Activated CD4-positive, CD25-positive, alpha-beta regulatory T cell treated with anti-CD3 and anti-CD28 coated beads, Interleukin-2, amount 50 U/mL, for 16 hours (primary cell): ENCODE data around the gene BCR.
A peak's percentile ranks its signal among the peaks of the same experiment; 100 is the strongest.

Experiments
- DNase-seq: peaks from one replicate; pipeline ENCODE4 v3.0.0-alpha.2; 2020; ENCODE audit warnings: low read depth, low spot score

The BCR gene

GRCh38 chr22:23231471-23232093 lies 51.3 kb downstream of the BCR start:
- DNase-seq: no peak

- DNase-seq: no peak
Observed at GRCh38 chr22:23232094-23232905, 52.0 kb downstream of the BCR start.

GRCh38 chr22:23233084-23233531 lies 52.8 kb downstream of the BCR start:
- DNase-seq: no peak

GRCh38 chr22:23233752-23234408 lies 53.6 kb downstream of the BCR start:
- DNase-seq: no peak

DNA sequence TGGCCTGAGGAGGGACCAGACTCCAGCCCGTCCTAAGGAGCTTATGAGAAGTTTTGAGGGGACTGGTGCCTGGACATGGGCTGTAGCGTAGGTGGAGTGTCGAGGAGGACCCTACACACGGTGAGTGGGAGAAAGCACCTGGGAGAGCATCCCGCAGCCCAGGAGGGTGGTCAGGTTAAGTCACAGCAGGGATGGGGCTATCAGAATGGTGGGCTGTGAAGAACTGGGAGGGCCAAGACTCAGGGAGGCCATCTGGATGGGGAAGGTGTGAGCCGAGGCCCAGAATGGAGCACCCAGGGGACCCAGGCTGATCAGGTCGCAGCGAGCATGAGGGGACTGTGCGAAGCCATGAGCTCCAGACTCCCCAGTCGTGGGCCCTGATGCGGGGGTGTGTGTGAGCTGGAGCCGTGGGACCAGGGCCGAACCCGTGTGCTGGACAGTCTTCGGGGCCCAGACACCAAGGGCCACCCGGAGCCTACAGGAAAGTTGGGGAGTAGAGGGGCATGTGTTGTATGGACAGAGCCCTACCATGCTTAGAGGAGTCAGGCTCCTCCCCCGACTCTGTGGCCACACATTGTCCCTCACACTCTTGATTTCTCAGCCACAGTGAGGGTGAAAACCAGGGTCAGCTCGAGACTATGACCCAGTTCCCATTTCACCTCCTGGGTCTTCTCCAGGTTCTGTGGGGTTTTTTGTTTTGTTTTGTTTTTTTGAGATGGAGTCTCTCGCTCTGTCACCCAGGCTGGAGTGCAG lies 54.3 kb downstream of the BCR start:
- DNase-seq: no peak

- no peak for DNase-seq
Observed at GRCh38 chr22:23235425-23235824, 55.1 kb downstream of the BCR start.

DNA sequence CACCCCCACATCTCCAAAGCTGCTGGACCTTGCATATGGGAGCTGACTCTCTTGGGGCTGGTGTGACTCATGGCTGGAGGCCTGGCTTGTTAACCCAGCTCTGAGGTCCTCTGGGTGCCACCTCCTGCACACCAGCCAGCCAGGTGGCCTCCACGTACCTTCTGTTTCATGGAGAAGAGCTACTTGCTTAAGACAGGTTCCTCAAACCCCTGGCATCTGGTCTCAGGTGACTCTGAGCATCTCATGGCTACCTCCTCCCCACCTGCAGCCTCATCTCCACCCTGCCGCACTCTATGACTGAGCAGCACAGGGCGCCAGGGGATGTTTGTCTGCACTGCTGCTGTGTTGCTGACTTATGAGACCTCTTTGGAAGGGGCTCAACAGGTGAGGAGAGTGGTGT lies 55.7 kb downstream of the BCR start:
- no peak for DNase-seq

DNA sequence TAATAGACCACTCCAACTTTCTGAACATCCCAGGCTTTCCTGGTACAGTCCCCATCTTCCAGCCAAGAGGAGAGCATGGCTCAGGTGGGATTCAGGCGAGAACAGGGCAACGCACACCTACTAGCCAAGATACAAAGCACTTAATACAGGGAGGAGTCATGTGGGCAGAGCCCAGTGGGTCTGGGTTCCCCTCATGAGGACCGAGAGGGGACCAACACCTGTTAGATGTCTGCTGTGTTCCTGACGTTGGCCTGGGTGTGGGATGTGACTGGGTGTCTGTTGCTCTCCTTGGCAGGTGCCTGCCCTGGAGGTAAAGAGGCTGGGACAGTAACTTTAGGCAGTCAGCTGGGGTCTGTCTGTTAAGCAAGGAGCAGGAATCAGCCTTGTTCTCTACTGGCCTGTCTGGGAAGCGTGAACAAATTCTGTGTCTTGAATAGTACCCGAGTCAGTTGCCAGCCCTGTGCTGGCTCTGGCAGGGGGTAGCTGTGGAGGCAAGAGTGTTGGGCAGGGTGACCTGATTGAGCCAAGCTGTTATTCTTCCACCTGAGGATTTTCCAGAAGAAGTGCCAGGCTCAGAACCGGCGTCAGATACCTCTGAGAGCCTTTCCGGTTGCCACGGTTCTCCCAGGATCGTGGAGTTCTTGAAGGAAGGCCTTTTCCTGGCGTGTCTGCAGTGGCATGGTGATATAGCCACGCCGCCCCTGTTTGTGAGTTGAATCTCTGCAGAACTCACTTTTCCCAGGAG lies 56.3 kb downstream of the BCR start:
- DNase-seq: no peak

DNA sequence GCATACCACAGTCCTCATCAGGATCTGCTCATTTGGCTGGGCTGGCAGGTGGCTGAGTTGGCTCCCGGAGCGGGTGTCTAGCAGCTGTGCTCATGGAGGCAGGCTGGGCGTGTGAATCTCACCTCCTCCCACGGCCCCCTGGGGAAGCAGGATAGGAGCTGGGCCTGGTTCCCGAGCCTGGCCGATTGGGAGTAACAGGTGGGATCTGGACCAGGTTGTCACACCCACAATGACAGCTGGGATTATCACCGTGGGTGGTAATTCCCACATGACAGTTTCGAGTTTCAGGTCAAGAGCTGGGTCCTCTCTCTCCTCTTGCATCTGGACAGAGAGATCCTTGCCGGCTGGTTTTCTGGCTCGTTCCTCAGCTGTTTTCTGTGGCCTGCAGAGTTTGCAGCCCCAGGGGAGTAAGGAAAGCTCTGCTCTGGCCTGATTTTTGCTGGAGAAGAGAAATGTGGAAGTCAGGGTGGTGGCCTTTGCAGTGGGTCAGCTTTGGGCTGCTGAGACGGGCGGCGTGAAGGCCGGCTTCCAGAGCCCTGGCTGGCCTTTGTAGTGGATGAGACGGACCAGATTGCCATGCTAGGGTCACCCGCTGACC lies 57.0 kb downstream of the BCR start:
- no peak for DNase-seq

DNA sequence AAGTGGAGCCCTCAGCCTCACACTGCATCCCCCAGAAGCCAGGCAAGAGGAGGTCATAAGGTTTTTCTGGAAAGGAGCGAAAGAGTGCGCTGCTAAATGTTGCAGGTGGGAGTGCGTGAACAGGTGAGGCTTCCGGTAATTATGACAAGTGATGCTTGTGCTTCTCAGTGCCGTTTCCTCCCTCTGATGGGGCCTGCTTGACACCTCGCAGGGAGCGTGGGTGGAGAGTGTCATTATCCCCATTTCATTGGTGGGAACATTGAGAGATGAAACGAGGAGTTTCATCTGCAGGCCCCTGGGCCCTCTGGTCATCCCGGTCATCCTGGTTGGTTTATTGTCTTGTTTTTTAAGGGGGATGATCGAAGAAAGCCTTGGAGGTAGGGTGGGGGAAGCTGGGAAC lies 57.5 kb downstream of the BCR start:
- DNase-seq: no peak

DNA sequence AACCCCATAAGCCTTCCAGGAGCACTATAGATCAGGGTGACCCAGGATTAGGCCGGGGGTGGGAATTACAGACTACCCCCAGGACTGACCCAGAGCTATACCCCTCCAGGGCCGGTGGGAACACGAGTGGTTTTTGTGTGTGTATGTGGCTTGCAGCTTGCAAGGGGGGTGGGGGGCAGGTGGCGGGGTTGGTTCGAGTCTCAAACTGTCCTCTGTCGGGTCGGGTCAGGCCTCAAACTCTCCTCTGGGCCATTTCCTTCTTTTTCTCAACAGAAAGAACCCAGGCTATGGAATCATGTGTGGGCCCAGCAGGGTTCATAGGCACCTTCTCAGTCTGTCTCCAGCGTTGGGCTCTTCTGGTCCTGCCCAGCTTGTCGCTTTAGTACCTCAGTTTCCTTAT lies 58.4 kb downstream of the BCR start:
- no peak for DNase-seq

DNA sequence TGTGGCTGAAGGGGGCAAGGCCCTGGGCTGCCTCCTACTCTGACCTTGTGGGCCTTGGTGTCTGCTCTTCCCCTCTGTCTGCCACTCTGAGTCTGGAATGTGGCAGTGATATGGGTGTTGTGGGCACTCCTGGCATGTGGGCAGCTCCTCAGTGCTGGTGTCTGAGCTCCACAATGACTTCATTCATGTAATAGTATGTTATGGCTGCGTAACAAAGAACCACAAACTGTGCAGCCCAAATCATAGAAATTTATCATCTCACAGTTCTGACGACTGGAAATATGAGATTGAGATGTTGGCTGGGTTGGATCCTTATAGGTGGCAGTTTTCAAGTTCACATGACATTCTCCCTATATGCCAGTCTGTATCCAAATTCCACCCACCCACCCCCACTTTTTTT lies 59.1 kb downstream of the BCR start:
- no peak for DNase-seq

GRCh38 chr22:23240639-23241389 lies 60.5 kb downstream of the BCR start:
- no peak for DNase-seq

DNA sequence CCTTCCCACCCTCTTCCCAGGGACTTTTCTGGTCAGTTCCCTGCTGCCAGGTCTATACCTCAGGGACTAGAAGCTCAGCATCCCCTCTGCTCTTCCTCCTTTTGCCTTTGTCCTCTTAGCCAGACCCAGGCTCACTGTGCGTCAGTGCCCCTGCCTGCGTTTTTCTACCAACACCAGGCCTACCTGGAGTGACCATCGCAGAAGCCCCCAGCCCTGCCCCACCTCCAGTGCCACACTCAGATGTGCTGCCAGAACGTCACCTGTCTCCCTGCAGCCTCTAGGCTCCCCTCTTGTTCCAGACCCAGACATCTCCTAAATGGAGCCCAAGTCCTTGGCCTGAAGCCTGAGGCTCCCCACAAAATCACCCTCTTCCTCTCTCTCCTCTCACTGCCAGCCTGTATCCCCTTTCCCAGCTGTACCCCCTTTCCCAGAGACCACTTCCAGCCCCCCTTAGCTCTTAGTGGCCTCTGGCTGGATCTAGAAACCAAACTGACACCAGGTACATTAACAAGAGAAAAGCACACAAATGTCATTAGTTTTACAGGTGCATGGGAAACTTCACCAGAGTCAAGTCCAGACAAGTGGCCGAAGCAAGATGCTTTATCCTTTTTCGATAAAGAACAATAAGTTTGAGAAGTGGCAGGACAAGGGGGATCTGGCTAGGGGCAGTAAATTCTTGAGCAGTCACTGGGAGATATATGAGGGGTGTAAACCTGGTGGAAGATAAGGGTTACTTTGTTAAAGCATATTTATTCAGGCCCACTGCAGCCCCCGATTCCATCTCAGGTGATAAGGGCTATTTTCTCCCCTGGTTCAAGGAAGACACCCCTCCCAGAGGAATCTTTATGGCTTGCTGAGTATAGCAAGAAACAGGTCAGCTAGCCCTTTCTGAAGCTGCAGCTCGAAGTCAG lies 61.5 kb downstream of the BCR start:
- DNase-seq: no peak

- DNase-seq: no peak
Observed at GRCh38 chr22:23242473-23243001, 62.2 kb downstream of the BCR start.

DNA sequence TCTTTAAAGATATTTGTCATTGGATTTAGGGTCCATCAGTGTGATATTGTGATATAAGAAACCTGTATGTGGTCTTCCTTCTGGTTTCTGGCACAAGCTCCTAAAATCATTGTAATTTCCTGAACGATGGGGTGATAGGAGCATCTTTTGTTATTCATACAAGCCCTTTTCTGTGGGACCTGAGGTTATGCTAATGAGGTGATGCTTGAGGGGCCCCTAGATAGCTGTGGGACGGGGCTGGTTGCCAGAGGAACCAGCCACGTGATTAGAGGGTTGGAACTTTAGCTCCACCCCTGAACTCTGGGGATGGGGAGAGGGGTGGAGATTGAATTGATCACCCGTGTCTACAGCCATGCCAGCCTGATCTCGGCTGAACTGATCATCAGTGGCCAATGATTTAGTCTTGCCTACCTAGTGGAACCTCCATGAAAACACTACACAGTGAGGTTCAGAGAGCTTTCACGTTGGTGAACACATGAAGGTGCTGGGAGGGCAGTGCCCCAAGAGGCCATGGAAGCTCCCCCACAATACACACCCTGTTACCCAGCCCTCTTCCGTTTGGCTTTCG lies 62.8 kb downstream of the BCR start:
- peak; percentile 32 for DNase-seq

DNA sequence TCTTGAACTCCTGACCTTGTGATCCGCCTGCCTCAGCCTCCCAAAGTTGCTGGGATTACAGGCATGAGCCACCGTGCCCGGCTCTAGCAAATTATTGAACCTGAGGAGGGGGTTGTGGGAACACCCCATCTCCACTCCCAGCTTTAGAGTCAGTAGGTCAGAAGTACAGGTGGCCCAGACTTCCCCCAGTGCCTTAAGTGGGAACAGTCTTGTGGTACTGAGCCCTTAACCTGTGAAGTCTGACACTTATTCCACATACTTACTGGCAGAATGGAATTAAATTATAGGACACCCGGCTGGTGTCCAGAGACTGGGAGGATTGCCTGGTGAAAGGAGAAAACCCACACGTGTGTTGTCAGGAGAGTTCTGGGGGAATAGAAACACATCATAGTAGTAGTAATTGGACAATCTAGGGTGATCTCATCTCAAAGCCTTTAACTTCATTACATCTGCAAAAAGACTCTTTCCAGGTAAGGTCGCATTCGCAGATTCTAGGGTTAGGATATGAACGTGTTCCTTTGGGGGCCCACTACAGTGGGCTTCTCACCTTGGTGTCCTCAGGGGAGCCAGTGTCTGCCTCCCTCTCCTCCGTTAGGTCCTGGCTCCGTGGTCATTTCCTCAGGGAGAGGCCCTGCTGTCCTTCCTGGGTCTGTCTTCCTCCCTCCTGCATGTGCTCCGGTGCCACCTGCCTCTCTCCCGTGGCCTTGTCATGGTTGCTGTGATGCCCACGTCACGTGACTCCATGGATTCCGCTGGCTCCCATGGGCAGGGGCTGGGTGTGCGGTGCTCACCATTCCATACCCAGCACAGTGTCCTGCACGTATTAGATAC lies 63.8 kb downstream of the BCR start:
- no peak for DNase-seq

GRCh38 chr22:23244690-23245044 lies 64.4 kb downstream of the BCR start:
- no peak for DNase-seq
